GM12801 (cell line): ENCODE data around the gene SNU13.

Experiments
- CTCF ChIP-seq: IDR thresholded peaks from one replicate; pipeline ENCODE4 v1.5.1; 2011; ENCODE audit warnings: control low read depth; ENCODE audit not compliant: insufficient read length; ENCODE audit errors: extremely low read depth

The SNU13 gene

GRCh38 chr22:41687901-41688364 lies 734 bp downstream of the SNU13 start:
- TF ChIP-seq CTCF: no peak

- no peak for TF ChIP-seq CTCF
These were observed 4.5 kb downstream of the SNU13 start for GRCh38 chr22:41684194-41684593.

GRCh38 chr22:41683616-41684015 lies 5.1 kb downstream of the SNU13 start:
- no peak for TF ChIP-seq CTCF

GRCh38 chr22:41683052-41683451 lies 5.6 kb downstream of the SNU13 start:
- TF ChIP-seq CTCF: no peak

GRCh38 chr22:41682033-41682807 lies 6.4 kb downstream of the SNU13 start:
- TF ChIP-seq CTCF: no peak

- no peak for TF ChIP-seq CTCF
These were observed 7.1 kb downstream of the SNU13 start for GRCh38 chr22:41681616-41682015.

- TF ChIP-seq CTCF: no peak
These were observed 12.5 kb downstream of the SNU13 start for GRCh38 chr22:41676134-41676533.
